ENCODE measurements around the gene SMIM11. TPM values are rescaled to one million over a fixed set of nuclear protein-coding genes. Genes with fewer than 3 reads are reported as not detected.

Gene SMIM11
- total RNA-seq, 1 donor from 2014 or later, result 8.0 TPM

- H3K4me3 Mint-ChIP-seq (ENCODE audit: unreplicated experiment), result peak overlapping the region; percentile 18
- no peak for TF ChIP-seq CTCF (IDR thresholded peaks at IDR 0.05)
- peak overlapping the region; percentile 88 for H3K27ac Mint-ChIP-seq (ENCODE audit: unreplicated experiment)
- H3K4me1 Mint-ChIP-seq (ENCODE audit: low read depth), result peaks cover 71% of the 10 kb centered on the region
- DNase-seq (ENCODE audit: low spot score), result no peak
- no peaks in the 10 kb centered on the region for H3K36me3 Mint-ChIP-seq (ENCODE audit: low read depth)
- peaks cover 4% of the 10 kb centered on the region for H3K9me3 Mint-ChIP-seq (ENCODE audit: low read depth)
- H3K27me3 Mint-ChIP-seq (ENCODE audit: low read depth), result no peaks in the 10 kb centered on the region
Measured at GRCh38 chr21:34345091-34345871, 30.0 kb upstream of the SMIM11 start.

GRCh38 chr21:34345892-34346291 is 29.4 kb upstream of the SMIM11 start:
- Mint-ChIP-seq H3K4me1 (ENCODE audit: low read depth) (peaks cover 66% of the 10 kb centered on the region), H3K27me3 (ENCODE audit: low read depth) (no peaks in the 10 kb centered on the region), H3K36me3 (ENCODE audit: low read depth) (no peaks in the 10 kb centered on the region), H3K4me3 (ENCODE audit: unreplicated experiment) (peak overlapping the region; percentile 18), H3K27ac (ENCODE audit: unreplicated experiment) (peak overlapping the region; percentile 88), H3K9me3 (ENCODE audit: low read depth) (peaks cover 4% of the 10 kb centered on the region)
- no peak for DNase-seq (ENCODE audit: low spot score)
- TF ChIP-seq CTCF (IDR thresholded peaks at IDR 0.05), result no peak

- H3K4me1 Mint-ChIP-seq (ENCODE audit: low read depth), result peaks cover 45% of the 10 kb centered on the region
- no peak for TF ChIP-seq CTCF (IDR thresholded peaks at IDR 0.05)
- no peak overlapping the region for H3K4me3 Mint-ChIP-seq (ENCODE audit: unreplicated experiment)
- DNase-seq (ENCODE audit: low spot score), result no peak
- H3K36me3 Mint-ChIP-seq (ENCODE audit: low read depth), result no peaks in the 10 kb centered on the region
- H3K27ac Mint-ChIP-seq (ENCODE audit: unreplicated experiment), result no peak overlapping the region
- H3K9me3 Mint-ChIP-seq (ENCODE audit: low read depth), result peaks cover 4% of the 10 kb centered on the region
- H3K27me3 Mint-ChIP-seq (ENCODE audit: low read depth), result no peaks in the 10 kb centered on the region
Measured at GRCh38 chr21:34348890-34349519, 26.3 kb upstream of the SMIM11 start.

GRCh38 chr21:34351786-34352241 is 23.5 kb upstream of the SMIM11 start:
- no peak overlapping the region for H3K4me3 Mint-ChIP-seq (ENCODE audit: unreplicated experiment)
- TF ChIP-seq CTCF (IDR thresholded peaks at IDR 0.05), result peak; percentile 91

GRCh38 chr21:34352556-34352955 is 22.8 kb upstream of the SMIM11 start:
- Mint-ChIP-seq H3K4me1 (ENCODE audit: low read depth) (peaks cover 9% of the 10 kb centered on the region), H3K27me3 (ENCODE audit: low read depth) (no peaks in the 10 kb centered on the region), H3K9me3 (ENCODE audit: low read depth) (peaks cover 6% of the 10 kb centered on the region), H3K27ac (ENCODE audit: unreplicated experiment) (no peak overlapping the region), H3K36me3 (ENCODE audit: low read depth) (no peaks in the 10 kb centered on the region), H3K4me3 (ENCODE audit: unreplicated experiment) (no peak overlapping the region)
- no peak for TF ChIP-seq CTCF (IDR thresholded peaks at IDR 0.05)
- no peak for DNase-seq (ENCODE audit: low spot score)

More at GRCh38 chr21:34351786-34352241, 23.5 kb upstream of the SMIM11 start:
- H3K36me3 Mint-ChIP-seq (ENCODE audit: low read depth), result no peaks in the 10 kb centered on the region
- no peaks in the 10 kb centered on the region for H3K27me3 Mint-ChIP-seq (ENCODE audit: low read depth)
- H3K27ac Mint-ChIP-seq (ENCODE audit: unreplicated experiment), result no peak overlapping the region
- H3K4me1 Mint-ChIP-seq (ENCODE audit: low read depth), result peaks cover 17% of the 10 kb centered on the region
- H3K9me3 Mint-ChIP-seq (ENCODE audit: low read depth), result peaks cover 6% of the 10 kb centered on the region
- DNase-seq (ENCODE audit: low spot score), result no peak
